ENCODE measurements around the gene CD164L2.
"Not testable (repeated sequence)": the region's sequence is repeated elsewhere in the genome, so short reads cannot be mapped to it uniquely, and the experiment has no call there.

The CD164L2 gene

DNA sequence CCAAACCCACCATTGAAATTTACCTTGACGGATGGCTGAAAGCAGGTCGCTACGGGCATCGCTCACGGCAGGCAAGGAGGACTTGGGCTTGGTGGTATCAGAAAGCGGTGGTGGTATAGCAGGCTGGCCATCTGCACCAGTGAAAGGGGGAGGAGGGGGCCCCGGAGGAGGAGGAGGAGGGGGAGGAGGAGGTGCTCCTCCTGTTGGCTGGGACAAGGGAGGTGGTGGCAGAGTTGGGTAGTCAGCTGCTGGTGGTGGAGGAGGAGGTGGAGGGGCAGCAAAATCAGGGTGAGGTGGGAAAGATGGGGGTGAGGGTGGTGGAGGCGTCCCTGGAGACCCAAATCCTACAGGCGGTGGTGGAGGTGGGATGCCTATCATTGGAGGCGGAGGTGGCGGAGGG, 26.5 kb upstream of the CD164L2 start:
- Histone ChIP-seq H3K4me1 (ENCODE audit: control insufficient read depth in 1 of 2, insufficient read depth in 2 of 2, low read length in 2 of 2) (peaks cover 6 to 11% of the 10 kb centered on the region in 2 experiments), H3K14ac (ENCODE audit: low read length) (no peak overlapping the region), H3K4ac (ENCODE audit: low read depth, low read length) (no peak overlapping the region), H2AK5ac (ENCODE audit: low read length) (no peak overlapping the region), H3K18ac (ENCODE audit: low read length) (no peak overlapping the region), H3K36me3 (ENCODE audit: control insufficient read depth in 1 of 2, insufficient read depth in 2 of 2, low read length in 2 of 2) (peaks cover 31 to 54% of the 10 kb centered on the region in 2 experiments), H3K79me1 (ENCODE audit: low read length) (peaks cover 3% of the 10 kb centered on the region), H3K4me3 (ENCODE audit: low read depth, low read length) (no peak overlapping the region), H3K4me2 (ENCODE audit: low read length) (no peak overlapping the region), H2AFZ (ENCODE audit: insufficient read depth, low read length, poor library complexity) (no peak overlapping the region), H3K23ac (ENCODE audit: low read length) (no peak overlapping the region), H3K27me3 (ENCODE audit: insufficient read depth, low read length) (no peaks in the 10 kb centered on the region), H3K9me3 (ENCODE audit: insufficient read depth, low read depth, low read length) (no peaks in the 10 kb centered on the region), H2BK120ac (ENCODE audit: insufficient read depth, low read length, poor library complexity) (no peak overlapping the region), H3K9ac (ENCODE audit: low read length) (no peak overlapping the region), H3K79me2 (ENCODE audit: control insufficient read depth, insufficient read depth, low read length, poor library complexity) (no peaks in the 10 kb centered on the region), H2BK12ac (ENCODE audit: low read length) (no peak overlapping the region), H3K27ac (ENCODE audit: low read depth, low read length) (no peak overlapping the region), H4K12ac (ENCODE audit: low read depth, low read length) (no peak overlapping the region), H2BK5ac (ENCODE audit: low read depth, low read length, poor library complexity) (no peak overlapping the region), H4K91ac (ENCODE audit: low read depth, low read length) (no peak overlapping the region), H4K8ac (ENCODE audit: low read depth, low read length) (no peak overlapping the region)
- WGBS (ENCODE audit: extremely low coverage, insufficient coverage, insufficient read length), result no CpG with 5 or more reads among the region's 11 CpGs
- no peak for DNase-seq

DNA sequence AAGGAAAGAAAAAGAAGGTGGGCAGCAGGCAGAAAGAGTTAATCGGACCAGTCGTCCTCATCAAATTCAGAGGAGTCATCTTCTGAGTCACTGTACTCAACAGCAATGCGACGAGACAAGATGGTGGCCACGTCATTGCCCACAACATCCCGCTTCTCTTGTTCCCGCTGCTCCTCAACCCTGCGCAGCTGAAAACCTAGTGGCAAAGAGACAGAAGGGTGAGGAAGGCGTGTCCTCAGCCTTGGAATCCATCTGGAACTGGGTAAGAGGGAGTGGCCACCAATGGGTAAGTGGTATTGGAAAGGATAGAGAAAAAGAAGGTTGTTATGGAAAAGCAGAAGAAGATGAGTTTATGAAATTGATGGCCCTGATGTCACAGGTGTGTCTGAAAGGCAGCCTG, 25.0 kb upstream of the CD164L2 start:
- Histone ChIP-seq H3K4ac (ENCODE audit: low read depth, low read length) (no peak overlapping the region), H2AFZ (ENCODE audit: insufficient read depth, low read length, poor library complexity) (no peak overlapping the region), H3K9me3 (ENCODE audit: insufficient read depth, low read depth, low read length) (no peaks in the 10 kb centered on the region), H2BK5ac (ENCODE audit: low read depth, low read length, poor library complexity) (no peak overlapping the region), H2BK120ac (ENCODE audit: insufficient read depth, low read length, poor library complexity) (no peak overlapping the region), H3K27ac (ENCODE audit: low read depth, low read length) (no peak overlapping the region), H3K9ac (ENCODE audit: low read length) (no peak overlapping the region), H3K14ac (ENCODE audit: low read length) (no peak overlapping the region), H2AK5ac (ENCODE audit: low read length) (no peak overlapping the region), H4K12ac (ENCODE audit: low read depth, low read length) (no peak overlapping the region), H3K79me2 (ENCODE audit: control insufficient read depth, insufficient read depth, low read length, poor library complexity) (no peaks in the 10 kb centered on the region), H3K18ac (ENCODE audit: low read length) (no peak overlapping the region), H3K79me1 (ENCODE audit: low read length) (peaks cover 4% of the 10 kb centered on the region), H3K27me3 (ENCODE audit: insufficient read depth, low read length) (no peaks in the 10 kb centered on the region), H3K4me2 (ENCODE audit: low read length) (no peak overlapping the region), H3K4me1 (ENCODE audit: control insufficient read depth in 1 of 2, insufficient read depth in 2 of 2, low read length in 2 of 2) (peaks cover 14 to 19% of the 10 kb centered on the region in 2 experiments), H4K91ac (ENCODE audit: low read depth, low read length) (no peak overlapping the region), H3K36me3 (ENCODE audit: control insufficient read depth in 1 of 2, insufficient read depth in 2 of 2, low read length in 2 of 2) (peaks cover 28 to 40% of the 10 kb centered on the region in 2 experiments), H3K4me3 (ENCODE audit: low read depth, low read length) (no peak overlapping the region), H4K8ac (ENCODE audit: low read depth, low read length) (no peak overlapping the region), H2BK12ac (ENCODE audit: low read length) (no peak overlapping the region), H3K23ac (ENCODE audit: low read length) (no peak overlapping the region)
- WGBS (ENCODE audit: extremely low coverage, insufficient coverage, insufficient read length), result no CpG with 5 or more reads among the region's 9 CpGs
- DNase-seq, result no peak

DNA sequence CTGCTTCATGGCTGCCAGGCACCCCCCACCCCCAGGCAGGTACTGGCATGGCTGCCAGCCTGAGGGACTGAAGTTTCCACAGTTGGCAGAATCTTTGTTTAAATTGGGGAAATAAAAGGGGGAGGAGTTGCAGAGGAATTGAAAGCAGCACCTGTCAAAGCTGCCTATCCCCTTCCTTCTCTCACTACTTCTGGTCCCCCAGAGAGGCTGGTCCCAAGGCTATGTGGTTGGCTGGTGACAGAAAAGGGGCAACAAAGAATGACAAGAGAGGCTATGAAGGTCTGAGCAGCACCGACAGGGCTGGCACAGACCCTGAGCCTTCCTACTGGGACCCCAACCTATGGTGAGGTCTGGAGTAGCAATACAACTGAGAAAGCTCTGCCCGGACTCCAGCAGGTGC, 23.7 kb upstream of the CD164L2 start:
- H2AFZ ChIP-seq (ENCODE audit: insufficient read depth, low read length, poor library complexity); H2AK5ac ChIP-seq (ENCODE audit: low read length); H3K14ac ChIP-seq (ENCODE audit: low read length); H3K4me2 ChIP-seq (ENCODE audit: low read length); H3K27ac ChIP-seq (ENCODE audit: low read depth, low read length); H3K9me3 ChIP-seq (ENCODE audit: insufficient read depth, low read depth, low read length); H3K79me2 ChIP-seq (ENCODE audit: control insufficient read depth, insufficient read depth, low read length, poor library complexity); H3K27me3 ChIP-seq (ENCODE audit: insufficient read depth, low read length); H2BK5ac ChIP-seq (ENCODE audit: low read depth, low read length, poor library complexity); H4K12ac ChIP-seq (ENCODE audit: low read depth, low read length); H3K79me1 ChIP-seq (ENCODE audit: low read length); H3K23ac ChIP-seq (ENCODE audit: low read length); H3K18ac ChIP-seq (ENCODE audit: low read length); H3K4ac ChIP-seq (ENCODE audit: low read depth, low read length); H3K9ac ChIP-seq (ENCODE audit: low read length); H2BK12ac ChIP-seq (ENCODE audit: low read length); DNase-seq; H2BK120ac ChIP-seq (ENCODE audit: insufficient read depth, low read length, poor library complexity); H4K8ac ChIP-seq (ENCODE audit: low read depth, low read length); H3K4me3 ChIP-seq (ENCODE audit: low read depth, low read length); H4K91ac ChIP-seq (ENCODE audit: low read depth, low read length): not testable (repeated sequence)
- no CpG with 5 or more reads among the region's 2 CpGs for WGBS (ENCODE audit: extremely low coverage, insufficient coverage, insufficient read length)
- H3K36me3 ChIP-seq (ENCODE audit: control insufficient read depth in 1 of 2, insufficient read depth in 2 of 2, low read length in 2 of 2), result peaks cover 18 to 29% of the 10 kb centered on the region in 2 experiments
- peaks cover 14 to 23% of the 10 kb centered on the region in 2 experiments for H3K4me1 ChIP-seq (ENCODE audit: control insufficient read depth in 1 of 2, insufficient read depth in 2 of 2, low read length in 2 of 2)

DNA sequence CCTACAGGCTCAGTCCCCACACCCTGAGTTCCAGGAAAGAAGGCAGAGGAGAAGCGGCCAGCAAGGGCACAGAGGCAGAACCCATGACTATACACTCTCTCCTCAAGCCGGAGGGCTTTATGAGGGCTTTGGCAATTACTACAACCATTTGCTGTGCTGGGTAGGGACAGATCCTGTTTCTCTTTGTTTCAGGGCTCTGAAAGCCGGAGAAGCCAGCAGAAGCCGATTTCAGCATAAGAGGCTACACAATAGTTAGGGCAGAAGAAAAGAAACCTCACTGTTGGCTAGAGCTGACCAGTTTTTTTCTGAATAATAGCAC, 23.2 kb upstream of the CD164L2 start:
- H2BK5ac ChIP-seq (ENCODE audit: low read depth, low read length, poor library complexity), result no peak overlapping the region
- H3K14ac ChIP-seq (ENCODE audit: low read length), result no peak overlapping the region
- H4K12ac ChIP-seq (ENCODE audit: low read depth, low read length), result no peak overlapping the region
- WGBS (ENCODE audit: extremely low coverage, insufficient coverage, insufficient read length), result no CpG with 5 or more reads among the region's 4 CpGs
- H3K27me3 ChIP-seq (ENCODE audit: insufficient read depth, low read length), result no peaks in the 10 kb centered on the region
- H3K9ac ChIP-seq (ENCODE audit: low read length), result no peak overlapping the region
- no peak overlapping the region for H2AFZ ChIP-seq (ENCODE audit: insufficient read depth, low read length, poor library complexity)
- H3K4me2 ChIP-seq (ENCODE audit: low read length), result no peak overlapping the region
- DNase-seq, result no peak
- H2BK120ac ChIP-seq (ENCODE audit: insufficient read depth, low read length, poor library complexity), result no peak overlapping the region
- peaks cover 18 to 29% of the 10 kb centered on the region in 2 experiments for H3K36me3 ChIP-seq (ENCODE audit: control insufficient read depth in 1 of 2, insufficient read depth in 2 of 2, low read length in 2 of 2)
- H3K4me1 ChIP-seq (ENCODE audit: control insufficient read depth in 1 of 2, insufficient read depth in 2 of 2, low read length in 2 of 2), result peaks cover 12 to 23% of the 10 kb centered on the region in 2 experiments
- H3K23ac ChIP-seq (ENCODE audit: low read length), result no peak overlapping the region
- H3K18ac ChIP-seq (ENCODE audit: low read length), result no peak overlapping the region
- H3K4ac ChIP-seq (ENCODE audit: low read depth, low read length), result no peak overlapping the region
- H3K79me2 ChIP-seq (ENCODE audit: control insufficient read depth, insufficient read depth, low read length, poor library complexity), result no peaks in the 10 kb centered on the region
- no peak overlapping the region for H2AK5ac ChIP-seq (ENCODE audit: low read length)
- H2BK12ac ChIP-seq (ENCODE audit: low read length), result no peak overlapping the region
- H4K8ac ChIP-seq (ENCODE audit: low read depth, low read length), result no peak overlapping the region
- no peak overlapping the region for H3K27ac ChIP-seq (ENCODE audit: low read depth, low read length)
- no peak overlapping the region for H4K91ac ChIP-seq (ENCODE audit: low read depth, low read length)
- peaks cover 2% of the 10 kb centered on the region for H3K9me3 ChIP-seq (ENCODE audit: insufficient read depth, low read depth, low read length)
- H3K4me3 ChIP-seq (ENCODE audit: low read depth, low read length), result no peak overlapping the region
- H3K79me1 ChIP-seq (ENCODE audit: low read length), result peaks cover 4% of the 10 kb centered on the region
